ENCODE data around the gene ESF1.

Gene ESF1

GRCh38 chr20:13784893-13785715, at the start of gene ESF1, which contains the start of gene NDUFAF5:
Gene ESF1, minus strand, starts transcription at chr20:13784919. Its CDS starts 1,779 bp downstream, at chr20:13783140.
Gene NDUFAF5, plus strand, starts transcription at chr20:13785028. Its CDS starts 41 bp downstream, at chr20:13785069.
- DNase-seq (ENCODE audit: low read depth in 2 of 2): peak; percentile 81 to 83

- DNase-seq (ENCODE audit: low read depth in 2 of 2): no peak
Measured at GRCh38 chr20:13831476-13831875, 46.8 kb upstream of the ESF1 start.

- no peak for DNase-seq (ENCODE audit: low read depth in 2 of 2)
Measured at GRCh38 chr20:13825465-13825864, 40.7 kb upstream of the ESF1 start.

DNA sequence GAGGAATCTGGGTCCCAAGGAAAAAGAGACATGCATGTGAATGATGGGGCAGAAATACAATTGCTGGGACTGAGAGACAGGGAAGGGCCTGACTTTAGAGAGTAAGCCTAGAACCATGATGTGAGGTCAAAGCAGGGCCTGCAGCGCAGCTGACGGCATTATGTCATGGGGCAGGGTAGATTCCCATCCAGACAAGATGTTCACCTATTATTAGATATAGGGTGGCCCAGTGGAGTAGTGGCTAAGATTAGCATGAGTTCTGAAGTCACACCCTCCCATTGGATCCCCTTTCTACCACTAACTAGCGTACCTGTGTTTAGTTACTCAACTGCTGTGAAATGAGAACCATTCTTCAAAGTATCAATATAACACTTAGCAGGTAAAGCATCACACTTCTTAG, 39.7 kb upstream of the ESF1 start:
- DNase-seq (ENCODE audit: low read depth in 2 of 2): no peak

DNA sequence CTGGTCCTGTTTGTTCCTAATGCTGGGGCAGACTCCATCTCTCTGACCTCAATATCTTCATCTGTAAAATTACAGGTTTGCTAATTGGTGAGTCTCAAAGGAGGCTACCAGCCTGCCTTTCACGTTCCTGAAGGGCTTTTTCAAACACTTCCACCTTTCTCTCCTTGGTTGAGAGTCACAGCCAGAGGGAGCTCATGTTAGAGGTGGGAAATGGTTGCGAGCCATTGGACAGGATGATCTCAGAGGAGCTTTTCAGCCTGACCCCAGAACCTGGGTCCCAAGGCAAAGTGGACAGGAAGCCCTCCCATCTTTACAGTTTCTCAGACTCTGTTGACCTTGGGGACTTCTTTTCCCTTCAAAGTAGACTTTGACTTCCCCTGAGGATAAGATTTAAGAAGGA, 37.7 kb upstream of the ESF1 start:
- DNase-seq (ENCODE audit: low read depth in 2 of 2): no peak

DNA sequence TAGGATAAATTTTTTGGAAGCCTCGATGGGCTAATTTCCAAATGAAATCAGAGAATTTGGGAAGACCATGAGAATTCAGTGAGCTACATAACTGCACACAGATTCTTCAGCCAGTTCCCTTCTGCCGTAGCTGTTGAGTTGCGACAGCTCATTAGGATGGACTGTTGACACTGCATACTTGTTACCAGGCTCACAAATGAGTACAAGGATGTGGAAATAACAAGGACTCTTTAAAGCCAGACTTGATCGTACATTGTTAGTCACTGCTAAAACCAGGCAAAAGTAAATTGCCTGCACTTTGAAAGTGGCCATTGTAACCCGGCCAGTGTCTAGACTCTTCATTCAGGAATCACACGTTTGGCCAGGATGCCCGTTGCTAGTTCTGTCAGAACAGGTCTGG, 37.2 kb upstream of the ESF1 start:
- DNase-seq (ENCODE audit: low read depth in 2 of 2): no peak

DNA sequence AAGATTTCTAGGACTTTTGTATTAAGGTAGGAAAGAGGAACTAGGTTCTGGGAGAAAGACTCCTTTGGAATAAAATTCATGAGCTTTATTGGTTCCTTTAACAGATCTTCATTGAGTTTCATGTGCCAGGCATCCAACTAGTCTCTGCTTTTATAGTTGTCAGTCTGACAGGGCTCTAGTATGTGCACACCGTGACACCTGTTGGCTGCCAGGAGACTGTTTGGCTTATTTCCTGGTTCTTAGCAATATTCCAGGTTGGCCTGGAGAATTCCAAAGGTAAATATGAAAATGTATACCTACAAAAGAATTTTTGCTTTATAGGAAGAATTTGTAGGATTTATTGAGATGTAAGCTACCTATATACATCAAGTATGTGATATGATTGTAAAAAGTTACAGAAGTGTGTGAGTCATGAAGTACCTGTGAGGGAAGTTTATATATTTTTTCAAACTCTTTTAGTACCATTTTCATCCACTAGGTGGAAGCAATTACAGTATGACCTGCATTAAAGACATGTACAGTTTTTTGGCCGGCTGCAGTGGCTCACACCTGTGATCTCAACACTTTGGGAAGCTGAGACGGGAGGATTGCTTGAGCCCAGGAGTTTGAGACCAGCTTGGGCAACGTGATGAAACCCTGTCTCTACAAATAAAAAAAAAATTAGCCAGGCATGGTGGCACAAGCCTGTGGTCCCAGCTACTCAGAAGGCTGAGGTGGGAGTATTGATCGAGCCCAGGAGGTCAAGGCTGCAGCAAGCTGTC, 35.3 kb upstream of the ESF1 start:
- no peak for DNase-seq (ENCODE audit: low read depth in 2 of 2)

DNA sequence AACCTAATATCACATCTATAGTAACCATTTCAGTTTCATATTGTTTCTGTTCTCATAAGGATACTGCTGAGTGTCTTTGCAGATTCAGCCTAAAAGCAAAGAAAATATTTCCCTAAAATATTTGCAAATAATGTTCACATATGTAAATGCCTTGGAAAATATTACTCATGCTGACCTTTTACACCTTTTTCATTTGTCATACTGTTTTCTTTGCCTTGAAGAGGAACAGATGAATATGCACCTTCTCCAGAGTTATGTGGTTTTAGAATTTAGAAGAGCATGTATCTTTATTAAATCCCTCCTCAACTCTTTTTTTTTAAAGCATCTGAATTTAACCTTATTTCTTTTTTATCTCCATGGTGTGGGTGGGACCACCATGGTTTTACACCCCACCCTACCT, 32.6 kb upstream of the ESF1 start:
- DNase-seq (ENCODE audit: low read depth in 2 of 2): no peak

DNA sequence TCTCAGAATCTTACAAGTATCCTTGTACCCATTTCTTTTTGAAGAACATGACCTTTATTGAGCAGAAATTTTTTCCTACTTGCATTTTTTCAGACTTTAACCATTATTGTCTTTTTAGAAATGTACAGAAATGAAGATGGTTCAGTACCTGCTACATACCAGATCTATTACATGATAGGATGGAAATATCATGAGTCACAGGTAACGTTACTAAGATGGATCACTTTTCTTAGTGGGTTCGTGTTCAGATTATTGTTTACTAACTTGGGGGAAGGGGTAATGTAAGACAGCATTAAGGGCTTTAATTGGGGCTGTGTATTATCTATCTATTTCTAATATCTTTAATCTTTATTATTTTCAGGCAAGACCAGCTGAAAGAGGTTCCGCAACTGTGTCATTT, 32.0 kb upstream of the ESF1 start:
- DNase-seq (ENCODE audit: low read depth in 2 of 2): no peak

DNA sequence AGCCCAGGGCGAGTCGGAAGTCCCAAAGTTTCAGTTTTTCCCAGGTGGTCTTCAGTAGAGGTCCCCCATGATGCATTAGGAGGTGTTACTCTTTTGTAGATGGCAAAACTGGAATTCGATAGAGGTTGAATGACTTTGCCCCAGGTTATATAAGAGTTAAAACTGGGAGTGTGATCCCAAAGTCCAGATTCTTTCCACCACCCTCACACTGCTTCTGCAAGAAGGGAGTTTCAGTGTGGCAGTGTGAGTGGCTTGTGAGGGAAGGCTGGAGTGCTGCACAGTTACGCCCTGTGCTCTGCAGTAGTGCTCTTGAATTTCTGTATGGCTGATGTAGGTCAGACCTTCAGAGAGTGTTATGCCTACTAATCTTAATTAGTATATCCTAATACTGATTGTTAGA, 30.0 kb upstream of the ESF1 start:
- DNase-seq (ENCODE audit: low read depth in 2 of 2): no peak

GRCh38 chr20:13813910-13814309, 29.2 kb upstream of the ESF1 start:
- no peak for DNase-seq (ENCODE audit: low read depth in 2 of 2)

- no peak for DNase-seq (ENCODE audit: low read depth in 2 of 2)
Measured at GRCh38 chr20:13810446-13810845, 25.7 kb upstream of the ESF1 start.

DNA sequence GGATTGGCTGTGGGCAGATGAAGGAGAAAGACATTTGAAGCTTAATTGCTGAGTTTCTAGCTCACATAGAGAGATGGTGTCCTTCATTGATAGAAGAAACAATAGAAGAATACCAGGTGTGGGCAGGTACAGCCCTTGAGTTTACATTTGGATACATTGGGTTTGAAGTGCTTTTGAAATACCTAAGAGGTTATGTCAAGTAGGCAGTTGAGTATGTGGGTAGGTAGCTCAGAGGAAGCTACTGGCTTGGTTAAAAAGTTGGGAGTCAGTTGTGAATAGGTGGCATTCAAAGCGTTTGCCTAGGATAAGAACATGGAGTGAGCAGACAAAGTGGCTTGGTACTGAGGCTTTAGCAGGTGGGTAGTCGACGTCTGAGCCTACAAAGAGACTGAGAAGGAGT, 25.1 kb upstream of the ESF1 start:
- no peak for DNase-seq (ENCODE audit: low read depth in 2 of 2)

DNA sequence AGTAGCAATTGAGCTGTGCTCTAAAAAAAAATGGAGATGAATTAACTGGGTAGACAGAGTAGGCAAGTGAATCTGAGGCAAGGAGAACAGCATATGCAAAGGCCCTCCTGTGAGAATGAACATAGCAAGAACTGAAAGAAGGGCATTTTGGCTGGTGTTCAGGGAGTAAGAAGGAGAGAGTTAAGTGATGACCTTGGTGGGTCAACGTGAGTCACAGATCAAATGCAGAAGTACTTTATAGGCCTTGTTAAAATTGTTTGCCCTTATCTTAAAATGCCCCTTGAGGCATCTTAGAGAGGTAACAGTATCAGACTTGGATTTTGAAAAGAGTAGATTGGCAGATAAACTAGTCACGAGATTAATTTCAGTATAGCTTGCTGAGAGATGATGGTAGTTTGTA, 24.7 kb upstream of the ESF1 start:
- DNase-seq (ENCODE audit: low read depth in 2 of 2): no peak

DNA sequence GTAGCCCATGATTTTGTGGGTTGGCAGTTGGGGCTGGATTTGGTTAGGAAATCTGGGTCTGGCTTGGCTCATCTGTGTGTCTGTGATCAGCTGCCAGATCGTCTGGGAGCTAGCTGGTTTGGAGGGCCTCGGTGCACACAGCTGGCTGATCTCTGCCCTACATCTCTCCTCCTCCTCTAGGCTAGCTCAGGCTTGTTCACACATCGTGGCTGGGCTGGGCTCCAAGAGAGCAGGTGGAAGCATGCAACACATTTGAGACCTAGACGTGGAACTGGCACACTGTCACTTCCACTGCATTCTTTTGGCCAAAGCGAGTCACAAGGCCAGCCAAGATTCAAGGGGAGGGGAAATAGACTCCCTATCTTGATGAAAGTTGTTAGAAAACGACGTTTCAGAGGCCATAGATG, 16.0 kb upstream of the ESF1 start:
- no peak for DNase-seq (ENCODE audit: low read depth in 2 of 2)

- no peak for DNase-seq (ENCODE audit: low read depth in 2 of 2)
Measured at GRCh38 chr20:13799974-13800373, 15.3 kb upstream of the ESF1 start.

GRCh38 chr20:13799040-13799439, 14.3 kb upstream of the ESF1 start:
- DNase-seq (ENCODE audit: low read depth in 2 of 2): no peak

GRCh38 chr20:13794667-13795066, 9.9 kb upstream of the ESF1 start:
- no peak for DNase-seq (ENCODE audit: low read depth in 2 of 2)

DNA sequence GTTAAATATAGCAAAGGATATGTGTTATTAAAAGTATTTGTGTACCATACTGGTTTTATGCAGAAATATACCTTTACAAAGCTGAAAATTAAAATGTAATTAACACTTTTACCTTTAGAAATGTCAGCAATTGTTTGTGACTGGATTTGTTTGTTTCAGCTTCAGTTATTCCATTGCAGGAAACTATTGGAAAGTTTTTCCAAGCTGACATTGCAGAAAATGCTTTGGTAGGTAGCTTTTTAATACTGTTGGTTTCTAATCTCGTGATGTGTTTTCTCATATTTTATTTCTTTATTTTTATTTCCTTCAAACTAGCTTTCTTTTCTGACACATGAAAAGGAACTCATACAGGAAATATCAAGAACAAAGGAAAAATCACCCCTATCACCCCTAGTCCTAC, 8.3 kb upstream of the ESF1 start:
- no peak for DNase-seq (ENCODE audit: low read depth in 2 of 2)

- DNase-seq (ENCODE audit: low read depth in 2 of 2): no peak
Measured at GRCh38 chr20:13791540-13792459, 7.1 kb upstream of the ESF1 start.

- no peak for DNase-seq (ENCODE audit: low read depth in 2 of 2)
Measured at GRCh38 chr20:13790708-13791107, 6.0 kb upstream of the ESF1 start.

All from stimulated activated CD8-positive, alpha-beta memory T cell treated with anti-CD3 and anti-CD28 coated beads, Interleukin-2, amount 100 ng/mL, for 1 hour (primary cell).